Cardiac muscle cell (in vitro differentiated cells and primary cell): ENCODE measurements around the gene MCOLN1. TPM values are rescaled to one million over a fixed set of nuclear protein-coding genes. Genes with fewer than 3 reads are reported as not detected.

Experiments used
- DNase-seq, 2 donors: peaks; one replicate each; pipeline versions ENCODE4 v3.0.0 to v3.0.0-alpha.2; 2010 to 2017; ENCODE audit warnings: low read depth in 1 of 2, low spot score in 1 of 2
- H3K27ac ChIP-seq: fragments of 200-600 bp; sonication (generic); 2 replicates; pipeline ENCODE4 v1.5.1; 2016
- H3K27me3 ChIP-seq: fragments of 200-600 bp; sonication (generic); 2 replicates; pipeline ENCODE4 v1.6.0; 2016; ENCODE audit warnings: control low read depth
- H3K36me3 ChIP-seq: fragments of 200-600 bp; sonication (generic); 2 replicates; pipeline ENCODE4 v1.5.1; 2016; ENCODE audit warnings: control low read depth
- H3K4me1 ChIP-seq: fragments of 200-600 bp; sonication (generic); 2 replicates; pipeline ENCODE4 v1.8.1; 2017; ENCODE audit warnings: low read depth, mild to moderate bottlenecking, mixed run types
- H3K4me3 ChIP-seq: fragments of 200-600 bp; sonication (generic); 2 replicates; pipeline ENCODE4 v1.5.1; 2016; ENCODE audit warnings: mild to moderate bottlenecking
- H3K9me3 ChIP-seq: fragments of 200-600 bp; sonication (generic); 2 replicates; pipeline ENCODE4 v1.5.1; 2017; ENCODE audit warnings: low read depth, mild to moderate bottlenecking, control low read depth
- polyA plus RNA-seq: library from polyadenylated mRNA; unstranded; fragments of >200 nt; fragmentation: Nextera tagmentation; extraction: Ambion mirVana; gene quantifications from 2 replicates; pipeline ENCODE4 v1.2.1, GENCODE V29; 2016
- total RNA-seq: library from RNA; depleted of rRNA; stranded (reverse); fragments of >200 nt; gene quantifications from 2 replicates; pipeline ENCODE4 v1.2.3, GENCODE V29; 2016
- TF ChIP-seq, protein P1 (sequence below): IDR thresholded peaks from 2 replicates; pipeline ENCODE4 v1.5.1; 2012; ENCODE audit warnings: low read depth, mild to moderate bottlenecking, low read length

Gene MCOLN1
- total and polyA plus RNA-seq, 2 experiments from 2014 or later: 5.8 to 24.7 TPM

DNA sequence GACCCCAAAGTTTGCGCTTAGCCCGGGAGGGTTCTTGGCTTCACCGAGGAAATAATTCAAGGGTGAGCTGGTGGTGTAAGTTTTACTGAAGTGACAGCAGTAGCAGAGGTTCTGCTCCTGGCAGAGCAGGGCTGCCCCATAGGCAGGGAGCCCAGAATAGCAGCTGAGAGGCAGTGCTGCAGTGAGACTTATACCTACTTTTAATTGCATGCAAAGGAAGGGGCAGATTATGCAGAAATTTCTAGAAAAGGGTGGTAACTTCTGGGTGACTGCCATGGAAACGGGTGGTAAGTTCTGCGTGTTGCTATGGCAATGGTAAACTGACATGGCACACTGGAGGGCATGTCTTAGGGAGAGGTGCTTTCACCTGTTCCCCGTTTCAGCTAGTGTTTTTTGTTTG lies 55.7 kb downstream of the MCOLN1 start:
- Histone ChIP-seq H3K9me3 (no peaks in the 10 kb centered on the region), H3K27ac (no peak overlapping the region), H3K36me3 (no peaks in the 10 kb centered on the region), H3K4me3 (no peak overlapping the region), H3K27me3 (peaks cover 22% of the 10 kb centered on the region), H3K4me1 (no peaks in the 10 kb centered on the region)
- TF ChIP-seq, protein P1, sequence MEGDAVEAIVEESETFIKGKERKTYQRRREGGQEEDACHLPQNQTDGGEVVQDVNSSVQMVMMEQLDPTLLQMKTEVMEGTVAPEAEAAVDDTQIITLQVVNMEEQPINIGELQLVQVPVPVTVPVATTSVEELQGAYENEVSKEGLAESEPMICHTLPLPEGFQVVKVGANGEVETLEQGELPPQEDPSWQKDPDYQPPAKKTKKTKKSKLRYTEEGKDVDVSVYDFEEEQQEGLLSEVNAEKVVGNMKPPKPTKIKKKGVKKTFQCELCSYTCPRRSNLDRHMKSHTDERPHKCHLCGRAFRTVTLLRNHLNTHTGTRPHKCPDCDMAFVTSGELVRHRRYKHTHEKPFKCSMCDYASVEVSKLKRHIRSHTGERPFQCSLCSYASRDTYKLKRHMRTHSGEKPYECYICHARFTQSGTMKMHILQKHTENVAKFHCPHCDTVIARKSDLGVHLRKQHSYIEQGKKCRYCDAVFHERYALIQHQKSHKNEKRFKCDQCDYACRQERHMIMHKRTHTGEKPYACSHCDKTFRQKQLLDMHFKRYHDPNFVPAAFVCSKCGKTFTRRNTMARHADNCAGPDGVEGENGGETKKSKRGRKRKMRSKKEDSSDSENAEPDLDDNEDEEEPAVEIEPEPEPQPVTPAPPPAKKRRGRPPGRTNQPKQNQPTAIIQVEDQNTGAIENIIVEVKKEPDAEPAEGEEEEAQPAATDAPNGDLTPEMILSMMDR: no peak
- DNase-seq: no peak

DNA sequence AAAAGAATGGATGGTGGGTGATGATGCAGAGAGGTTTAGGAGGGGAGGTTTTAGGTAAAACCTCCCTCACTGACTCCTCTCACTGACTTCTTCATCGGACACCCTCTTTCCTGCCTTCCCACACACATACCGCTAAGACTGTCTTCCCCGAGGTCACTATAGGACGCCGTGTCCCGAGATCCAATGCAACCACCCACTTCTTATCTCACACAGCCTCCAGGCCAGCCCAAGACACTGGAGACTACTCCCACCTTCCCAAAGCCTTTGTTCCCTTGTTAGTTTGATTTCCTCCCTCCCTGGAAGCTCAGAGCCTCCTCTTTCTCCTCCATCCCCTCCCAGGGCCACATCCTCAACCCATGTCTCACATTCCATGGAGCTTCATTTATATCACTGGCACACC lies 56.8 kb downstream of the MCOLN1 start:
- TF ChIP-seq, protein P1: no peak
- Histone ChIP-seq H3K36me3 (no peaks in the 10 kb centered on the region), H3K4me1 (no peaks in the 10 kb centered on the region), H3K4me3 (no peak overlapping the region), H3K9me3 (no peaks in the 10 kb centered on the region), H3K27me3 (peaks cover 22% of the 10 kb centered on the region), H3K27ac (no peak overlapping the region)
- no peak for DNase-seq

DNA sequence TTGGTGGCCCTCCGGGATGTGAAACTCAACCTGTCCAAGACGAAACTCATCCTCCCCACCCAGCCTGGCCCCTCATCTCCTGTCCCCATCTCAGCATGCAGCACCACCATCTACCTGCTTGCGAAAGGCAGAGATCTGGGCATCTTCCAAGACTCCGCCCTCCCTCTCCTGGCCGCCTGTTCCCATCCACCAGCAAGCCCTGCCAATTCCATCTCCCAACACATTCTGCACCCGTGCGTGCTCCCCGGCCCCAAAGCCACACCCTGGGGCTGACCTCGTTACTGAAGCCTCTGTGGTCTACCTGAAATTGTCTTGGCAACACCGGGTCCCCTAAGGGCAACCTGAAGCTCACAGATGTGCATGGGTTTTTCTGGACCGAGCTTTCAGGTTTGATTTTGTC lies 60.0 kb downstream of the MCOLN1 start:
- Histone ChIP-seq H3K27me3 (peaks cover 17% of the 10 kb centered on the region), H3K9me3 (no peaks in the 10 kb centered on the region)

More for the DNA sequence above, 60.0 kb downstream of the MCOLN1 start:
- Histone ChIP-seq H3K4me1 (no peaks in the 10 kb centered on the region), H3K36me3 (no peaks in the 10 kb centered on the region), H3K4me3 (no peak overlapping the region), H3K27ac (no peak overlapping the region)
- DNase-seq: no peak
- TF ChIP-seq, protein P1: no peak

Other genes with a start within 250 kb of the MCOLN1 start
- gene INSR, start 228.2 kb upstream of the MCOLN1 start, total RNA-seq: 27.8 and 34.9 TPM in 2 replicates
- 7.0 and 8.6 TPM in 2 replicates for gene INSR, start 228.2 kb upstream of the MCOLN1 start, polyA plus RNA-seq
- gene ARHGEF18, start 173.7 kb upstream of the MCOLN1 start, total RNA-seq: 26.2 and 31.9 TPM in 2 replicates
- 12.3 and 16.8 TPM in 2 replicates for gene ARHGEF18, start 173.7 kb upstream of the MCOLN1 start, polyA plus RNA-seq
- 5.5 and 6.5 TPM in 2 replicates for gene PEX11G, start 33.6 kb upstream of the MCOLN1 start, total RNA-seq
- gene PEX11G, start 33.6 kb upstream of the MCOLN1 start, polyA plus RNA-seq: 6.1 and 11.2 TPM in 2 replicates
- gene ZNF358, start 6.5 kb upstream of the MCOLN1 start, total RNA-seq: 95.1 and 99.6 TPM in 2 replicates
- gene ZNF358, start 6.5 kb upstream of the MCOLN1 start, polyA plus RNA-seq: 35.4 and 40.7 TPM in 2 replicates
- gene PNPLA6, start 13.1 kb downstream of the MCOLN1 start, total RNA-seq: 48.1 and 56.4 TPM in 2 replicates
- 21.5 and 29.3 TPM in 2 replicates for gene PNPLA6, start 13.1 kb downstream of the MCOLN1 start, polyA plus RNA-seq
- 10.6 and 10.8 TPM in 2 replicates for gene CAMSAP3, start 73.2 kb downstream of the MCOLN1 start, total RNA-seq
- 10.4 and 13.5 TPM in 2 replicates for gene CAMSAP3, start 73.2 kb downstream of the MCOLN1 start, polyA plus RNA-seq
- 62.0 and 81.5 TPM in 2 replicates for gene XAB2, start 106.9 kb downstream of the MCOLN1 start, total RNA-seq
- gene XAB2, start 106.9 kb downstream of the MCOLN1 start, polyA plus RNA-seq: 27.5 and 37.1 TPM in 2 replicates
- 14.9 and 25.0 TPM in 2 replicates for gene PET100, start 107.2 kb downstream of the MCOLN1 start, total RNA-seq
- 369 and 404 TPM in 2 replicates for gene PET100, start 107.2 kb downstream of the MCOLN1 start, polyA plus RNA-seq
- 0.51 and 2.7 TPM in 2 replicates for gene PCP2, start 111.1 kb downstream of the MCOLN1 start, total RNA-seq
- gene PCP2, start 111.1 kb downstream of the MCOLN1 start, polyA plus RNA-seq: 0.34 and 0.70 TPM in 2 replicates
- 16.0 and 33.6 TPM in 2 replicates for gene STXBP2, start 114.5 kb downstream of the MCOLN1 start, total RNA-seq
- gene STXBP2, start 114.5 kb downstream of the MCOLN1 start, polyA plus RNA-seq: 32.7 and 51.2 TPM in 2 replicates
- gene RETN, start 146.4 kb downstream of the MCOLN1 start, total RNA-seq: not detected in 2 replicates
- not detected in 2 replicates for gene RETN, start 146.4 kb downstream of the MCOLN1 start, polyA plus RNA-seq
- gene MCEMP1, start 154.5 kb downstream of the MCOLN1 start, total RNA-seq: not detected in 2 replicates
- gene MCEMP1, start 154.5 kb downstream of the MCOLN1 start, polyA plus RNA-seq: not detected in 2 replicates
- 95.9 and 96.2 TPM in 2 replicates for gene TRAPPC5, start 158.2 kb downstream of the MCOLN1 start, total RNA-seq
- 111 and 120 TPM in 2 replicates for gene TRAPPC5, start 158.2 kb downstream of the MCOLN1 start, polyA plus RNA-seq
- gene FCER2, start 179.5 kb downstream of the MCOLN1 start, total RNA-seq: not detected in 2 replicates
- 0.39 TPM in 1 of 2 replicates, not detected in the other for gene FCER2, start 179.5 kb downstream of the MCOLN1 start, polyA plus RNA-seq
- gene CLEC4G, start 209.5 kb downstream of the MCOLN1 start, total RNA-seq: not detected in 2 replicates
- not detected in 2 replicates for gene CLEC4G, start 209.5 kb downstream of the MCOLN1 start, polyA plus RNA-seq
- gene CD209, start 224.9 kb downstream of the MCOLN1 start, total RNA-seq: not detected in 2 replicates
- not detected in 2 replicates for gene CD209, start 224.9 kb downstream of the MCOLN1 start, polyA plus RNA-seq
- gene CLEC4M, start 240.6 kb downstream of the MCOLN1 start, total RNA-seq: 0.54 TPM in 1 of 2 replicates, not detected in the other
- gene CLEC4M, start 240.6 kb downstream of the MCOLN1 start, polyA plus RNA-seq: 0.48 TPM in 1 of 2 replicates, not detected in the other